Measurements from ENCODE around the gene TMOD3.

The TMOD3 gene

DNA sequence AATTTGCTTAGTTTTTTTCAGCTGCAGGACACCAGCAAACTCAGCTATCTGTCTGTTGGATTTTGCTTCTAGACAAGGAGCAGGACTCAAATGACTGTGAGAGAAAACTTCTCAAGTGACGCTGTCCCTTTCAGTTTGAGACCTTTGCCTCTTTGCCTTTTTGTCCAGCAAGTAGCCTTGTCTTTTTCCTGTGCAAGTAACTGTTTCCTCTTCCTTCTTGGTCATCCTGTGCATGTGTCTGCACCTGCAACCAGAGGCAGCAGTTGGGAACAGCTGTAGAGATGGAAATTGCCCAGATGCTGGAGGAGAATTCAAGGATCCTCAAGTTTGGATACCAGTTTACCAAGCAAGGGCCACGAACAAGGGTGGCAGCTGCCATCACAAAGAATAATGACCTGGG lies 23.3 kb upstream of the TMOD3 start:
- no peaks in the 10 kb centered on the region for H3K4me1 Mint-ChIP-seq (ENCODE audit: low read depth)
- no peak overlapping the region for H3K27ac Mint-ChIP-seq
- H3K27me3 Mint-ChIP-seq = no peaks in the 10 kb centered on the region
- no peak overlapping the region for H3K4me3 Mint-ChIP-seq
- no peaks in the 10 kb centered on the region for H3K9me3 Mint-ChIP-seq
- peaks cover 14% of the 10 kb centered on the region for H3K36me3 Mint-ChIP-seq (ENCODE audit: low read depth)

- H3K27ac Mint-ChIP-seq = no peak overlapping the region
- H3K4me1 Mint-ChIP-seq (ENCODE audit: low read depth) = no peaks in the 10 kb centered on the region
- H3K9me3 Mint-ChIP-seq = no peaks in the 10 kb centered on the region
- H3K36me3 Mint-ChIP-seq (ENCODE audit: low read depth) = peaks cover 14% of the 10 kb centered on the region
- no peaks in the 10 kb centered on the region for H3K27me3 Mint-ChIP-seq
- no peak overlapping the region for H3K4me3 Mint-ChIP-seq
These were observed 20.0 kb upstream of the TMOD3 start for GRCh38 chr15:51809457-51809856.

DNA sequence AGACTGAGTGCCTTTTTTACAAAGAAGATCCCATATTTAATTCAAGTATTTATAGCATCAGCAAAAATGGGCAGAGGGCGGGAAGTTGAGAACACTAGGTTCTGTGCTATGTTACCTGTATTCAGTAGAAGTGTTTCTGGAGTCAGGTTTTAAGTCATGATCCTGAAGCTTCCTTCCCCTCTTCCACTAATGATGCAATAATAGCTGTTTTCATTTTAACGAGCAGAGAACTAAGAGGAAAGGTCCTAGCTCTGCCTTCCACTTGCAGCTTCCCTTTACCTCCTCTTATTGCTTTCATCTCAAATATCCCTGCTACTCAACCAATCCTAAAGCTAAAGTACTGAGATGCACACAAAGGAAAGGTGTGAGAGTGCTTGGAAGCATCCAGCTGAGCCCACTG lies 16.9 kb upstream of the TMOD3 start:
- no peaks in the 10 kb centered on the region for H3K27me3 Mint-ChIP-seq
- H3K4me1 Mint-ChIP-seq (ENCODE audit: low read depth) = no peaks in the 10 kb centered on the region
- H3K36me3 Mint-ChIP-seq (ENCODE audit: low read depth) = peaks cover 5% of the 10 kb centered on the region

DNA sequence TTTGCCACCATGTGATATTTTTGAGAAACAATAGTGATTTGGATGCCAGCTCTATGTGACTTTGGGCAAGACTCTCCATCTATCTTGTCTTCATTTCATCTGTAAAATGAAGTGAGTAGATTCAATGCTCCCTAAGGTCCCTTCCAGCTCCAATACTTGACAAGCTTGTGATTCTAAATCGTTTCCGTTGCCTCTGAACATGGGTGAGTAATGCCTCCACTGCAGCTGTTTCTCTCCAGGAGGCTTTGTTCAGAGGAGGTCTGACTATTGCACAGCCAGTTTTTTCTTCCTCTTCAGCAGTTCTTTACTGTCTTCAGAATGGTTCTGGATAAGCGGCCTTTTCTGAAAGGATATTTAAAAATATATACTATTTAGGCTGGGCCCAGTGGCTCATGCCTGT lies 14.8 kb upstream of the TMOD3 start:
- peaks cover 2% of the 10 kb centered on the region for H3K9me3 Mint-ChIP-seq
- H3K4me3 Mint-ChIP-seq = no peak overlapping the region
- no peaks in the 10 kb centered on the region for H3K27me3 Mint-ChIP-seq
- H3K36me3 Mint-ChIP-seq (ENCODE audit: low read depth) = peaks cover under 1% of the 10 kb centered on the region
- H3K4me1 Mint-ChIP-seq (ENCODE audit: low read depth) = no peaks in the 10 kb centered on the region
- H3K27ac Mint-ChIP-seq = no peak overlapping the region

More for the DNA sequence above, 16.9 kb upstream of the TMOD3 start:
- Mint-ChIP-seq H3K9me3 (no peaks in the 10 kb centered on the region), H3K4me3 (no peak overlapping the region), H3K27ac (no peak overlapping the region)

DNA sequence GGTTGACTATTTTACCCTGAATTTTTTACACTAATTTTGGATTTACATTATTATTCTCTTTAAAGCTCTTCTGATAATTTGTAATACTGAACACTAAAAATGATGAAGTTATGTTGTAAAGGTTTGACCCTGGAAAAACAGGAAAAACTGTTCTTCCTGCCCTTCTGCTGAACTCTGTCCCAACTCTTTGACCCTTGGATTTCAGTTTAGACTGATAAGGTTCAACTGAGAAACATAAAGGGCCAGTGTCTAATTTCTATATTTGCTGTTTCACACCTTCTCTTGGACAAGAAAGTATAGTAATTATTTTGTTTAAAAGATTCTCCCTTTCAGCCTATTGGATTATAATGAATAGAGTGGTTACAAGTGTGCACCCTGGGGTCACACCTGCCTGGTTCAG lies 12.8 kb upstream of the TMOD3 start:
- Mint-ChIP-seq H3K36me3 (ENCODE audit: low read depth) (peaks cover 14% of the 10 kb centered on the region), H3K27ac (no peak overlapping the region), H3K4me1 (ENCODE audit: low read depth) (no peaks in the 10 kb centered on the region), H3K9me3 (peaks cover 19% of the 10 kb centered on the region), H3K27me3 (no peaks in the 10 kb centered on the region), H3K4me3 (no peak overlapping the region)

DNA sequence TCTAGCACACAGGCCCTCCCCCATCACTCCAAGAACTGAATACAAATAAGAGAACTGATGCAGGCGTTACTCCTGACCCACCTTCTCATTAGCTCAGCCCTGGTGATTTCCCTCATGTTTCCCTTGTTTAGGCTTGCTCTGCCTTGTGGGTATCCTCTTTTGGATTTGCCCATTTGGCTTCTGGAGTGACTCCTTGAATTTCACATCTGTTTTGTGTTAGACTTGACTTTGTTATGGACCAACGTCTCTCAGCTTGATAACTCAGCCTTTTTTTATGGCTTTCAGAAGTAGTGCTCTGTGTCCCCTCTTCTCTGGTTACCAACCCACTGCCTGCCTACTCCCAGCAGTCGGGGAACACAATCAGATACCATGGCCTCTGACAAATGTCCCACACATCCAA lies 11.3 kb upstream of the TMOD3 start:
- no peak overlapping the region for H3K27ac Mint-ChIP-seq
- no peaks in the 10 kb centered on the region for H3K4me1 Mint-ChIP-seq (ENCODE audit: low read depth)
- H3K9me3 Mint-ChIP-seq = peaks cover 19% of the 10 kb centered on the region
- peaks cover 14% of the 10 kb centered on the region for H3K36me3 Mint-ChIP-seq (ENCODE audit: low read depth)
- no peak overlapping the region for H3K4me3 Mint-ChIP-seq
- H3K27me3 Mint-ChIP-seq = no peaks in the 10 kb centered on the region

- Mint-ChIP-seq H3K27me3 (no peaks in the 10 kb centered on the region), H3K4me1 (ENCODE audit: low read depth) (peaks cover 2% of the 10 kb centered on the region), H3K9me3 (peaks cover 6% of the 10 kb centered on the region), H3K4me3 (no peak overlapping the region), H3K27ac (no peak overlapping the region), H3K36me3 (ENCODE audit: low read depth) (peaks cover 5% of the 10 kb centered on the region)
These were observed 3.8 kb upstream of the TMOD3 start for GRCh38 chr15:51825698-51826097.

DNA sequence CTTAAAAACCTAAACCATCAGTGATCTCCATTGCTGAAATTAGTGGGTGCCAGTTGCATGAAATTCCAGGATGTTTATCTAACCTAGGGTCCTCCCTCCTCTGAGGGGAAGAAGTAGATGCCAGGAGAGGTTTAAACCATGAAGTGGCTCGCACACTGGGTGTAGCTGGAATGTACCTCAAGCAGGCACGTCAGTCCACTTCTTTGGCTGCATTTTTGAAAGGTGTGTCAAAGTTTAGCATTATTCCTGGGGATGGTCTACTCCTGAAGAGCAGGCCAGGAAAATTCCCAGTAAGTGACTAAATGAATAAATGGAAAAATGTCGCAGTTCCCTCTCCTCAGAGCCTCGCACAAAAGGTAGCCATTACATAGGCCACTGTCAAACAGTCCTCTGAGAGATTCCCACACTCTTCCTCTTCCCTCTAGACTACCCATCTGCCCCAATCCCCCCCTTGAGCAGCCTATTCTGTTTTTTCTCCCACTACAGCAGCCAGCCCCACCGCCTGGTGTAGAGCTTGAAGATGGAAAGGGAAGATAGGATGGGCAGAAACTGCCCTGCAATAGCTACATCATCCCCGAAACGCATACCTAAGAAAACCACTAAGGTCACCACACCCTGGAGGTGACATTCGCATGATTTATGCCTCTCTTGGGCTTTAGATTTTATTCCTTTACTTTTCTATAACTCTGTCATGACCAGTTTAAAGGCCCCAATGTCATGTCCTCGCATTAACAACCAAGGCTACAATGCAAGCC lies 655 bp upstream of the TMOD3 start:
- no peaks in the 10 kb centered on the region for H3K27me3 Mint-ChIP-seq
- peak overlapping the region; percentile 85 for H3K27ac Mint-ChIP-seq
- H3K4me3 Mint-ChIP-seq = peak overlapping the region; percentile 90
- H3K36me3 Mint-ChIP-seq (ENCODE audit: low read depth) = no peaks in the 10 kb centered on the region
- H3K9me3 Mint-ChIP-seq = no peaks in the 10 kb centered on the region
- peaks cover 32% of the 10 kb centered on the region for H3K4me1 Mint-ChIP-seq (ENCODE audit: low read depth)

GRCh38 chr15:51830276-51830806 lies 888 bp downstream of the TMOD3 start:
- no peaks in the 10 kb centered on the region for H3K27me3 Mint-ChIP-seq
- no peaks in the 10 kb centered on the region for H3K36me3 Mint-ChIP-seq (ENCODE audit: low read depth)
- peak overlapping the region; percentile 81 for H3K27ac Mint-ChIP-seq
- H3K9me3 Mint-ChIP-seq = no peaks in the 10 kb centered on the region
- H3K4me1 Mint-ChIP-seq (ENCODE audit: low read depth) = peaks cover 47% of the 10 kb centered on the region
- H3K4me3 Mint-ChIP-seq = peak overlapping the region; percentile 90

GRCh38 chr15:51833772-51834171 lies 4.3 kb downstream of the TMOD3 start:
- Mint-ChIP-seq H3K36me3 (ENCODE audit: low read depth) (no peaks in the 10 kb centered on the region), H3K9me3 (no peaks in the 10 kb centered on the region), H3K4me1 (ENCODE audit: low read depth) (peaks cover 80% of the 10 kb centered on the region), H3K27ac (peak overlapping the region; percentile 5), H3K4me3 (peak overlapping the region; percentile 28), H3K27me3 (no peaks in the 10 kb centered on the region)

- Mint-ChIP-seq H3K4me1 (ENCODE audit: low read depth) (peaks cover 95% of the 10 kb centered on the region), H3K9me3 (no peaks in the 10 kb centered on the region)
These were observed 8.4 kb downstream of the TMOD3 start for GRCh38 chr15:51837792-51838251.

GRCh38 chr15:51838270-51838669 lies 8.8 kb downstream of the TMOD3 start:
- no peaks in the 10 kb centered on the region for H3K36me3 Mint-ChIP-seq (ENCODE audit: low read depth)
- H3K27me3 Mint-ChIP-seq = no peaks in the 10 kb centered on the region

More at GRCh38 chr15:51837792-51838251, 8.4 kb downstream of the TMOD3 start:
- Mint-ChIP-seq H3K27ac (peak overlapping the region; percentile 60), H3K4me3 (peak overlapping the region; percentile 31), H3K27me3 (no peaks in the 10 kb centered on the region), H3K36me3 (ENCODE audit: low read depth) (no peaks in the 10 kb centered on the region)

GRCh38 chr15:51840692-51841091 lies 11.2 kb downstream of the TMOD3 start:
- Mint-ChIP-seq H3K27me3 (no peaks in the 10 kb centered on the region), H3K27ac (no peak overlapping the region), H3K36me3 (ENCODE audit: low read depth) (no peaks in the 10 kb centered on the region), H3K4me1 (ENCODE audit: low read depth) (peaks cover 90% of the 10 kb centered on the region), H3K9me3 (no peaks in the 10 kb centered on the region), H3K4me3 (no peak overlapping the region)

More at GRCh38 chr15:51838270-51838669, 8.8 kb downstream of the TMOD3 start:
- Mint-ChIP-seq H3K27ac (no peak overlapping the region), H3K4me1 (ENCODE audit: low read depth) (peaks cover 95% of the 10 kb centered on the region), H3K9me3 (no peaks in the 10 kb centered on the region), H3K4me3 (peak overlapping the region; percentile 31)

DNA sequence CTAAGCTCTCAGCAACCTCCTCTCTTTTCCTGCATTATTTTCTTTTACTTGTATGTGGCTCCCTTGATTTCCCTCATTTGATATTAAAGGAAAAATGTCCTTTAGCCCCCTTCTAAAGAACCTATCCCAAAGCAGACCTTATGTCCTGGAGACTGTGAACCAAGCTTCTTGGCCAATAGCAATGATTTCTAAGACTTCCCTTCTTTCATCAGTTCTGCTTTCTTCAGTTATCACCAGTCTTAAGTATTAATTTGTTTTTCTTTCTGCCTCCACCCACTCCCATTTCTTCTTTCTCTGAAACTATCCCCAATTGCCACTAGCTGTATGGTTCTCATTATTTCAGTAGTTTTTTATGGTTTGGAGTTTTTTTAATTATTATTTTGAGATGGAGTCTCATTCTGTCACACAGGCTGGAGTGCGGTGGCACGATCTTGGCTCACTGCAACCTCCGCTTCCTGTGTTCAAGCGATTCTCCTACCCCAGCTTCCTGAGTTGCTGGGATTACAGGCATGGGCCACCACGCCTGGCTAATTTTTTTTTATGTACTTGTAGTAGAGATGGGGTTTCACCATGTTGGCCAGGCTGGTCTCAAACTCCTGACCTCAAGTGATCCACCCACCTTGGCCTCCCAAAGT lies 12.1 kb downstream of the TMOD3 start:
- Mint-ChIP-seq H3K36me3 (ENCODE audit: low read depth) (no peaks in the 10 kb centered on the region), H3K27ac (peak overlapping the region; percentile 7), H3K27me3 (no peaks in the 10 kb centered on the region), H3K9me3 (no peaks in the 10 kb centered on the region), H3K4me1 (ENCODE audit: low read depth) (peaks cover 90% of the 10 kb centered on the region), H3K4me3 (no peak overlapping the region)

DNA sequence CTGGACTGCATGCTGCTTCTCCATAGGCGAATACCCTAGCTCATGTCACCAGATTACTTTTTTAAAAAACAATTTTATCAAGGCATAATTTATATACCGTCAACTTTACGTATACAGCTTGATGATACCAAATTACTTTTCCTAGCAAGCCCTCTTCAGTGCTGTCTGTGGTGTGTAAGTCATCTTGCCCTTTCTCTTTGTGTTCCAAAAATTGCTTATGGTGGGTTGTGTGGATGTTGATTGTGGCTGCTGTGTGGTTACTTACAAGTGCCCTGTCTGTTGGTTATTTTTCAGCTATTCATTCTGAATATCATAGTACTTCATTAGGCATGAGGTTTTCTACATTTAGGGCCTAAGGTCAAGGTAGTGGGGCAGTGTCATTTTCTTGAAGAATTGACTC lies 12.8 kb downstream of the TMOD3 start:
- Mint-ChIP-seq H3K36me3 (ENCODE audit: low read depth) (no peaks in the 10 kb centered on the region), H3K27ac (peak overlapping the region; percentile 61), H3K27me3 (no peaks in the 10 kb centered on the region), H3K4me1 (ENCODE audit: low read depth) (peaks cover 90% of the 10 kb centered on the region), H3K4me3 (peak overlapping the region; percentile 15), H3K9me3 (no peaks in the 10 kb centered on the region)

Data from stimulated activated naive CD8-positive, alpha-beta T cell treated with anti-CD3 and anti-CD28 coated beads, Interleukin-15, Interleukin-2, amounts not matched to agents 100 ng/mL and 50 ng/mL, for 24 hours (primary cell).